HG02981 (cell line): ENCODE data around the gene LRRC63.
"Not testable (repeated sequence)": the region's sequence is repeated elsewhere in the genome, so short reads cannot be mapped to it uniquely, and the experiment has no call there.

Experiments
- ATAC-seq: cut with Tn5 transposase; IDR thresholded peaks from one replicate; pipeline ENCODE4 v1.9.1; 2021; ENCODE audit warnings: mild to moderate bottlenecking, moderate library complexity; ENCODE audit not compliant: unreplicated experiment

LRRC63 gene

DNA sequence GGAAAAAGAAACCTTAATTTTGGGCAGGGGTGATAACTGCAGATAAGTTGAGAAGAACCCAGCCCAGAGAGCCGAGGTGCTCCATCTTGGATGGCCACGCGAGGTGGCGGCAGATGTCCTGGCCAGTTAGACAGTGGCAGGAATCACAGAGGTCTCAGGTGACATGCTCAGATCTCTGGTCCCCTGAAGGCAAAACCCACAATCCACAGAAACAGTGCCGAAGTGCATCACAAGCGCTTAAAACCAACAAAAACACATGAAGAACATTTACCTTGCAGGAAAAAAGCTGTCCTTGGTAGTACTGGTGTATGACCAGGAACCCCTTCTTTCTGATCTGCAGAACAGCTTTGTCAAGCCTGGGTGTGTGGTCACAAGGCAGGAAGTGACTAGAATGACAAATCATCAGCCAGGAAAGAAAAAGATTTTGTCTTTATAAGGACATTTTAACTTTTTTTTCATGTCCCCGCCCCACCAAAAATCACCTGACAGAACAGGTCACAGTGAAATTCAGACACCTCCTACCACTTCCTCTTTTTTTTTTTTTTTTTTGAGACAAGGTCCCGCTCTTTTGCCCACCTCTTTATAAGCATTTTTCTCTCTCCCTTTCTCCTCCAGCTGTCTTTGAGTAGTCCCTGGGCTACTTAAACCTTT is 29.8 kb upstream of the LRRC63 start, which contains the start of gene LCP1:
LCP1 (minus strand) TSS at position 338 of the 651 bp plus-strand sequence. CDS start 22,515 bp downstream, outside the sequence.
- ATAC-seq = peak; percentile 68

DNA sequence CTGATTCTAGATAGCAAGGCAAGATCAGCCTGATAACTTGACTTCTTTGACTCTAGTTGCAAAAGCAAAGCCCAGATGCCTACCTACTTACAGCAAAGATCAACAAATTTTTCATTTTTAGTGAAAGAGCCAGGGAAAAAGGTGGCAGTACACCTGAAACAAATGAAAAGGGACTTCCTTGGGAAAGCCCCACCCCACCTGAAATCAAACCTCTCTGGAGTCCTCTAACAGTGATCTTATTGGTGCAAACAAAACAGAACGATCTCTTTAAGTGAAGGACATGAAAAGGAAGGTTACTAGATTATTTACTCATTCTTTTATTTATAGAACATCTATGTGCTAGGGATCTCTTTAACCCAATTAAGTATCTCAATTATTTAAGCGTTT is 29.2 kb upstream of the LRRC63 start:
- ATAC-seq = peak; percentile 5

DNA sequence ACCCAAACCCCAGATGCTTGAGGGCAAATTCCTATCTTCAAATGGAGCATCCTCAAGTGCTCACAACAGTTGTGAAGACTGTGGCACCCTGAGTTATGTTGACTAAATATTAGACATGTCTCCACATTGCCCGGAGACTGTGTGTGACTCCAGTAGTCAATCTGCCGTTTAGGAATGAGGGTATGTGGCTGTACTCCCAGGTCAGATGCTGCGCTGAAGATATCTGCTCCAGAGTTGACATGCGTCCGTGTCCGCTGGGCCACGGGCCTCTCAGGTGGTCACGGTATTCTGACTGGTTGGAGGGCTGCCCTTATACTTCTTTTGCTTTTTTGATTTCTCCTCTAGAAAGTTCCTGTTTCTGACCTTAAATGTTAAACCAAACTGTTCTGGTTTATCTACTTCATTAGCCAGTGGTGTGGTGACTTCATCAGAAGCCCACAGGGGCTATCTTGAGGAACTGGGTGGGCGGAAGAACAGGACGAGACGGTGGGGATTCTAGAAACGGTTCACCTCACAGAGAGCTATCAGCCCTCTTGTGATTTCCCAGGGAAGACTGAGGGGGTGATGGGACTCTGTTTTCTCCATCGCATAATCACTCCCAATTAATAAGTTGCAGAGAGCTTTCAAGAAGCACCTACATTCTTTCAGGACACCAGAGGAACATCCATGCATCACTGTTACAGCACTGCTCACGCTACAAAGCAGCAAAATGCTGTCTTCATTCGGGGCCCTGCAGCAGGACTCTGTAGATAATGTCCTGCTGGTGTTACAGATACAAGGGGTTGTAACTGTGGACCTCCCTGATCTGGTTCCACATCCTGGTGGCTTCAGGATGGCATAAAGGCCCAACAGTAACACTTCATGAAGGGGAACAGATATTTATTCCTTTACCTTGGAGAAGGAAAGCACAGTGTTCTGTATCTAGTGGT is 28.4 kb upstream of the LRRC63 start:
- no peak for ATAC-seq

DNA sequence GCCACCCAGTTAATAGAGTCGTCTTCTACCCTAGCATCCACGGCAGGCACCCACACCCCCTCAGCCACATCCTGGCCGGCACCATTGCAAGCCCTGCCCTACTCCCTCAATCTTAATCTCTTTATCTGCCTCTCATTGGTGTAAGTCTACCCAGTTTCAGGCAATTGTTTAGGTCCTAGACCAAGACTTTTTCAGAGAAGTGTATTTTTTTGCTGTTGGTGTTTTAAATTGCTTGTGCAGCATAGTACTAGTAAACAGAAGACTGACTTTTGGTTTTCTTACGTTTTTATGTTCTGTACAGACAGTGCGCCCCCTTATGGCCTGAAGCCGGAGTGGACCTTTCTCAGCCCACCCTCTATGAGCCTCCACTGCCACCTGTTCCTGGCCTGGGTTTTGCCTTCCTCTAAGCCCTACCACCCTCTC is 27.4 kb upstream of the LRRC63 start:
- ATAC-seq = peak; percentile 34

DNA sequence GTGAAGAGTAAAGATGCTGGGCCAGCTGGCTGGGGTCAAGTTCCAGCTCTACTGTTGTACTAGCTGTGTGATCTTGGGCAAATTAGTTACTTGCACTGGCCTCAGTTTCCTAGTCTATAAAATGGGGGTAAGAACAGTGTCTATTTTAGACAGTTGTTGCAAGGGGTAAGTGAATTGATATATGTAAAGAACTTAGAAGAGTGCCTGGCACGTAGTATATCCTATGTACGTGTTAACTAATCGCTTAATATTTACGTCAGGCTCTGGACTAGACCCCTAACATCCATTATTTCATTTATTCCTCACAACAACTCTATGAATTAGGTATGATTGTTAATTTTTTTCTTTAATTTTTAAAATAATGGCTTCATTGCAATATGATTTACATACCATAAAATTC is 26.1 kb upstream of the LRRC63 start:
- ATAC-seq = no peak

DNA sequence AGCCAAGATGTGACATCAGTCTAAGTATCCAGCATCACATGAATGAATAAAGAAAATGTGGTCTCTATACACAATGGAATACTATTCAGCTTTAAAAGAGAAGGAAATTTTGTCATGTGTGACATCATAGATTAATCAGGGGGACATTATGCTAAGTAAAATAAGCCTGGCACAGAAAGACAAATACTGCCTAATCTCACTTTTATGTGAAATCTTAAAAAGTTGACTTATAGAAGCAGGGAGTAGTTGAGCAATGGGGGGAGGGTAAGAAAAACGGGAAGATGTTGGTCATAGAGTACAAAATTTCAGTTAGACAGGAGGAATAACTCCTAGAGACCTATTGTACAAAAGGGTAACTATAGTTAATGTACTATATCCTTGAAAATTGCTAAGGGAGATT is 19.3 kb upstream of the LRRC63 start:
- ATAC-seq = no peak

DNA sequence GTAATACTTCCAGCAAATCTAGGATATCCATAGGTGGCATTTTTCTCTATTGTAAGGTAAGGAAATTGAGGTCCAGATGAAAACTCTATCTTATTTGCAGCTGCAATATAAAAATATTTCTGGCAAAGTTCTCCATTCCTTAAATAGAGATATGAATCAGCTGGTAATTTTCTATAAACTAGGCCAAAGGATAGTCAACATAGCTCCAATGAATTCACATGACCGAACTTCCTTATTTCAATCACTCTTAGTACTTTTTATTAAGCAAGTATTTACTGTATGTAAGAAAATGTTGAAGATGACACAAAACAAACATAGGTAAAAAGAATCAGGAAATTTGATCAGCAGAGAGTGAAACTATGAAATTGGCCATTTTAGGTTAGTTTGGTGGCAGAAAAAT is 16.7 kb upstream of the LRRC63 start:
- no peak for ATAC-seq

DNA sequence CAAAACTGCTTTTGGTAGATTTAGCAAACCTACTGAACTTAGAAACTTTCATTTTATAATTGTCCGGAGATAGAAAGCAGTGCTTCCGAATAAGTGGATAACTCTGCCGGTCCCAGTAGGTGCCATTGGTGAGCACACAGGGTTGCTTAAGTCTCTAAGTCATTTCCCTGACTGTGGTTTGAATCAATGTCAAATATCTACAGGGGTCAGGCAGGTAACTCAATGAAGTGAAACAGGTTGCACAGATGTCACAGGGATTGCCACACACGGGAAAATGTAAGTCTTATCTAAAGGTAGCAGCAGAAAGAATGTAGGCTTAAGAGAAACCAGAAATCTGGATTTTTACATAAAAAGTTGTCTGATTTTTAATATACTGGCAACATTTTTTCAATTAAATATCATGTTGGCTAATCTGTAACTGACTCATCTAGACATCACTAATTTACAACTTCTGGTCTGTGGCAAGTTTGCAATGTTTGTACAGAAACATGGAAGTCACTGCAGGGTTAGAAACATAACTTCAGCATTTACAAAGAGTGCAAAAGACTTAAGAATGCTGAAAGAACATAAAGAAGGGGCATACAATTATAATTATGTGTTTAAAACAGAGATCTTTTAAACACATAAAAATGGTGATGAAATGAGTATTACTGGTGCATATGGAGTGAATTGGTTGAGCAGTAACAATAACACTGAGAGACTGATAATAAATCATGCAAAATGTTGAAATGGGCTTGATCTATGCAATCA is 14.3 kb upstream of the LRRC63 start:
- ATAC-seq = no peak

DNA sequence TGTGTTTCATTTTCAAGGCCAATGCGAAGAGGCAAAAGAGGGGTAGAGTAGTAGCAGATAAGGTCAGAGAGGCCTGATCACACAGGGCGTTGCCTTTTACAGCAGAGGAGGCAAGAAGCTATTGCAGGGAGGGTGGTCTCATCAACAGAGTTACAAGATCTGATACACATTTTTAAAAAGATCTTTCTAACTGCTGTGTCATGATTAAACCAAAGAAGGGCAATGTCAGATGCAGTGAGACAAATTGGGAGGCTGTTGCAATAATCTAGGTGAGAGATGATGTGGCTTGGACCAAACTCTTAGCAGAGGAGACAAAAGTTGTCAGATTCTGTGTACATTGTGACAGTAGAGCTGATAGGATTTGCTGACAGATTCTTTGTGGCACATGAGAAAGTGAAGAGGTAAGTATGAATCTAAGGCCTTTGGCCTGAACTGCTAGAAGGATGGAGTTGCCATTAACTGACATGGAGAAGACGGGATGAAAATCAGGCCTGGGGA is 13.0 kb upstream of the LRRC63 start:
- no peak for ATAC-seq

DNA sequence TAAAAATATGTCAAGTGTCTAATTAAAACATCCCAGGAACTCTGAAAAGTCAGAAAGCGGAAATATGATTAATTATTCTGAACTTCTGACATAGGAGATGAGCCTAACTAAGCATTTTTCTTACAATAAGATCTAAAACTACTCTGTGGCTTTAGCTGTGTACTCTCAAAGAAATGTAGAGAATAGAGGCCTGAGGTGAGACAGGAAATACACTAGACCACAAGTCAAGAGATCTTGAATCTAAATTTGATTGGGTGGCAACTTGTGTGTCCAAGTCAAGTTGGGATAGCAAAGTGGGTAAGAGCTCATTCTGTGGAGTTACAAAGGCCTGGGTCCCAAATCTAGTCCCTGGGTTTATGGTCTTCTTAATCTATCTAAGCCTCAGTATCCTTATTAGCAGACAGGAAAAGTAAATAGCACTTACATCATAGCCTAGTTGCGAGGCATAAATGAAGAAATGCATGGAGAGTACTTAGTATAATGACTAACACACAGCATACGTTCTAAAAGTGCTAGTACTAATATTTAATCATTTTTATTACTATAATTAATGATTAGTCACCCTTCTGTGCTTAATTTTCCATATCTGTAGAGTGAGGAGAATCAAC is 9.4 kb upstream of the LRRC63 start:
- no peak for ATAC-seq

DNA sequence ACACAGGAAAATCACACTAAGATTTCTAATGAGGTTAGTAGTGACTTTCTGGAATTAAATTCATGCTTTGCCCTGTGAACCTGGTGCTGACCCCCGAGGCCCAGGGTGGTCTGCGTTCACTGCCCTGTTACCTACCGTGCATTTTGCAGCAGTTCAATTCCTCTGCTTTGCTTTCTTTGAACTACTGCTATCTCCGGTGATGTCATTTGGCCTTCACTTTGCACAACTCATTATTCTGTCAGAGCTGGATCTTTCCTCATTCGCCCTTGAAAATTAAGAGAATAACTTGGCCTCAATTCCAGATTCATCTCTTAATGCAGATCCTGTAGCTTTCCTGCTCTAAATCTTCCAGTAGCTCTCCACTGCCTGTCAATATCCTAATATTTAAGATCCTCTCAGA is 8.8 kb upstream of the LRRC63 start:
- ATAC-seq = no peak

DNA sequence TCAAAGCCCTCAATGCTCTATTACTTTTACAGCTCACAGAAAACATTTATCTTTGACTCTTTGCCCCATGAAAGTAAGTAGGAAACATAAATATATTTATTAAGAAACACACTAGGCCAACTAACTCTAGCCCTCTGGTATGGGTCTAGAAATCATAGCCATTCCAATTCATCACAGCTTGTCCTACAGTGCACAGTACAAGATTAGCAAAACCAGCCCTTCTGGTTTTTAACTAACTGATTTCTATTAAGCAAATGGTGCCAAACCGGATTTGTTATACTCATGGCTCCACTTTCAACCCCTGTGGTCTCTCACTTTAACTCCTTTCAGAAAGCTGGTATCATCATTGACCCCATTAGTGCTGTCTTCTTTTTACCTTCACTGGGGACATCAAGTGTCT is 5.6 kb upstream of the LRRC63 start:
- ATAC-seq = no peak

DNA sequence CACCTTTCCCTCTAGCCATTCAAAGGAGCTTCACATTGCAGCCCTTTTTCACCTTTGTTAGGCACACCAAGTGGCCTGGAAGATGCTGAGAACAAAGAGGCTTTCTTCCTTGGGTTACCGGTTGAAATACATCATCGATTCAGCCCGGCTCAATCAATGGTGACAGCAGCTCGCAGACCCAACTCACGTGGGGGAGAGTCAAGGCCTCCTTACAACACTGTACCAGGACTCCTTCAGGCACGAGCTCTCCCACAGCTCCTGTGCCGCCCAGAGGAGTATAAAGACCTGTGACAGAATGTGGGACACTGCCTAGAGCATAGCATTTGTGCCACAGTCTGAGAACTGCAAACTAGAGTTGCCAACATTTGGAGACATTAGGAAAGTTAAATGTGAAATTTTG is 3.9 kb upstream of the LRRC63 start:
- ATAC-seq = no peak

DNA sequence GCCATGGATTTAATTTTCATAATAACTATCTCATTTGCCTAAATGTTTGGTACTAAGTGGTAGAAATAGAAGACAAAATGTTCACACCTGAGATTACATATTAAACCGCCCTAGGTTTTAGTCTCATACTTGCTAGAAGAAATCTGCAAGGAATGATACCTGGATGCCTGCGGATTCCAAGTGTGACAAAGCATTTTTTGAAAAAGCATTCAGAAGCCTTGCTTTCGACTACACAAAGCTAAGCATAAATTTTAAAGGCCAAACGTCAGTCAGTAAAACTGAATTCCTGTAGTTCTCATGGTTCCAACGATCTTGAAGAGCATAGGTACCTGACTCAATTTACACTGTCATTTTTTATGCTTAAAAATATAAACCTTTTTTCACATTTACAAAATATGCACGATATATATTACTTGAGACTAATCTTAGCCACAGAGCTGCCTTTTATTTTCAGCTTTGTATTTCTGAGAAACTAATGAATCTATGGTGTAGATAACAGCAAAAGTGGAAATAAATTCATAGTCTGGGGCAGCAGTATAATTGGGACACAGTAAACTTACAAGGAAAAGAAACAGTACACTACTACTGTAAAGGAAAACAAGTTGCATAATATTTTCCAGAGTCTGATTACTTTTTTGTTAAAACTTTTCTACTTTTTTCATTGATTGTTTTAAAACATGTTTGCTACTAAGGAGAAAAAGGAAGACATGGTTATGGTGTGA is 1.2 kb upstream of the LRRC63 start:
- no peak for ATAC-seq

DNA sequence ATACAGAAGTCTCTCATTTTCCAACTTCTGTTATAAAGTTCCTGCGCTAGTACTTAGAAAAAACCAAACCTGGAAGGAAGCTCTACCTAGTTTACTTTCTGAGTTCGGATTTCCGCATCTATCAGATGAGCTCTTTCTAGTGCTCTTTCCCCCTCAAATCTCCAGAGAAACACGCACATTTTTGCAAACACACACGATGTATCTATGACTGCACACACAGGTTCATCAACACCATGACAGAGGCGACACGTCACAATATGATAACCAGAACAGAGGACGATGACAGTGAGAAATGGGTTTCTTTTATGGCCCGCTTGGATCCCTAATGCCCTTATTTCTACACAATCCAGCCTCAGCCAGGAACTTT is 629 bp upstream of the LRRC63 start:
- no peak for ATAC-seq

DNA sequence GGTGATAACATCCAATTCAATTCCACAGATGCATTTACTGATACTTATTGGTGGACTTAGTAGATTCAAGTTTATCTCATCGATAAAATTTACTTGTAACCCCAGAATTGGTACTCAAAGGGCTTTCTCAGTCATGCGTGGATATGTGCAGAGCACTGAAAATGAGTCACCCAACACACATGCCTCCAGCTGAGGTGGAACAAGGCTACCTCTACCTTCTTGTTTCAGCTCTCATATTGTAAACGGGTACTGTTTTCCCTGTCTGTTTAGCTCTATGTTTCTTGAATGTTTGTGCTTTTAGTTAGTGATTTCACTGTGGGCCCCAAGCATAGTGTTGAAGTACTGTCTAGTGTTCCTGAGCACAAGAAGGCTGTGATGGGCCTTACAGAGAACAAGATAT is 1.5 kb downstream of the LRRC63 start:
- ATAC-seq = no peak

DNA sequence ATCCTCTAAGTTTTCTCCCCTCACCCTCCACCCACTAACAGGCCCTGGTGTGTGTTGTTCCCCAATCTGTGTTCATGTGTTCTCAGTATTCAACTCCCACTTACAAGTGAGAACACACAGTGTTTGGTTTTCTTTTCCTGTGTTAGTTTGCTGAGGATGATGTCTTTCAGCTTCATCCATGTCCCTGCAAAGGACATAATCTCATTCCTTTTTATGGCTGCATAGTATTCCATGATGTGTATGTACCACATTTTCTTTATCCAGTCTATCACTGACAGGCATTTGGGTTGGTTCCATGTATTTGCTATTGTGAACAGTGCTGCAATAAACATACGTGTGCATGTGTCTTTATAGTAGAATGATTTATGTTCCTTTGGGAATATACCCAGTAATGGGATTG is 3.0 kb downstream of the LRRC63 start:
- ATAC-seq = not testable (repeated sequence)

DNA sequence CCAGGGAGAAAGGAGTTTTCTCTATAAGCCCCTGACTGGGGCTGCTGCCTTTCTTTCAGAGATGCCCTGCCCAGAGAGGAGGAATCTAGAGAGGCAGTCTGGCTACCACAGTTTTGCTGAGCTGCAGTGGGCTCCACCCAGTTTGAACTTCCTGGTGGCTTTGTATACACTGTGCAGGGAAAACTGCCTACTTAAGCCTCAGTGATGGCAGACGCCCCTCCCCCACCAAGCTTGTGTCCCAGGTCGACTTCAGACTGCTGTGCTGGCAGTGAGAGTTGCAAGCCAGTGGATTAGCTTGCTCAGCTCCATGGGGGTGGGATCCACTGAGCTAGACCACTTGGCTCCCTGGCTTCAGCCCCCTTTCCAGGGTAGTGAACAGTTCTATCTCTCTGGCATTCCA is 8.5 kb downstream of the LRRC63 start:
- not testable (repeated sequence) for ATAC-seq

DNA sequence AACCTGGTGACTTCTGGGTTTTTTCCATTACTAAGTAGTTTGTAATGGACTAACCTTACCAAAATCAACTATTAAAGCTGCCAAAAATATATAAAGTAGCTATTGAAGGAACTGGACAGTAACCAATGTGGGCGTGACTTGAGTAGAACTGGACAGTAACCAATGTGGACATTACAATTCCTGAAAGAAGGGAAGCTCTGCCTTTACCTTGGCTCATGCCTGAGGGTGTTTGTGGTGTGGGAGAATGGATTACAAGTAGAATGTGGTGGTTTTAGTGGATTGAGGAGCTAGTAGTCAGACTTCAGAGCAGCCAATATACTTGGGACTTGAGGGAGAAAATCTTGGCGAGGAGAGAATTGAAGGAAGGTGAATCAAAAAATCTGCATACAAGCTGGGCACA is 17.5 kb downstream of the LRRC63 start:
- no peak for ATAC-seq

DNA sequence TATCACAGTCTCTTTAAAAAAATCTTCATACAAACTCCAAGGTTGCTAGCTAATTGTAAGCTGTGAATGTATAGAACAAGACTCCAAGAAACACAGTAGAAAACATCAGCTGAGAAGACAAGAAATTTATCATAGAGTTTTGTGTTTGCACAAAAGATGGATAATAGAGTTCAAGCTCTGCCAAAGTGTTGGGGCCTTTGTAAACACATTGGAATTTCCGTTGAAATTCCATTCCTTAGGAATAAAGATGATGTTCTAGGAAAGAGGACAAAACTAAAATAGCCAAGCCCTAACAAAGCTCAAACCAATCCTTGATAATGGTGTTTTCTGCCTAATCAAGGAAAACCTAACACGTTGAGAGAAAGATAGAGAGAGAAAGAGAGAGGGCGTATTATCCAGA is 20.6 kb downstream of the LRRC63 start:
- ATAC-seq = no peak
